ENCODE measurements around the gene GAB2. TPM values are rescaled to one million over a fixed set of nuclear protein-coding genes. Genes with fewer than 3 reads are reported as not detected.

GAB2 gene
- total RNA-seq, 4 donors from 2014 or later: 18.0 to 42.4 (median 26.0) TPM

- TF ChIP-seq POLR2AphosphoS5 (IDR thresholded peaks at IDR 0.05) (no peak), CTCF (IDR thresholded peaks at IDR 0.05) (no peak), EP300 (IDR thresholded peaks at IDR 0.05) (no peak), POLR2A (IDR thresholded peaks at IDR 0.05; ENCODE audit: low read depth) (no peak)
- no peaks in the 10 kb centered on the region for H3K9me3 ChIP-seq
- intact Hi-C loops (cut with DNase I): no loop called here
- H3K27me3 ChIP-seq: no peaks in the 10 kb centered on the region
- no peaks in the 10 kb centered on the region for H3K4me1 ChIP-seq
- 71% methylated on average over 3 of the region's 3 CpGs for WGBS
- peaks cover 24 to 88% (median 66%) of the 10 kb centered on the region in 4 donors for H3K36me3 ChIP-seq
- no peak for DNase-seq (ENCODE audit: extremely low spot score)
- no peak overlapping the region for H3K27ac ChIP-seq (replicated peaks in 1 of 4)
- no peak overlapping the region for H3K4me3 ChIP-seq
Measured at GRCh38 chr11:78202733-78203167, 214.9 kb downstream of the GAB2 start.

GRCh38 chr11:78201096-78201818 is 216.4 kb downstream of the GAB2 start:
- no peak overlapping the region for H3K27ac ChIP-seq (replicated peaks in 1 of 4)
- H3K4me1 ChIP-seq: peaks cover 0 to 7% (median 0%) of the 10 kb centered on the region in 4 donors
- peaks cover 19 to 87% (median 61%) of the 10 kb centered on the region in 4 donors for H3K36me3 ChIP-seq
- no peak for TF ChIP-seq EP300 (IDR thresholded peaks at IDR 0.05)
- no peaks in the 10 kb centered on the region for H3K9me3 ChIP-seq
- no peak for DNase-seq (ENCODE audit: extremely low spot score)
- no peaks in the 10 kb centered on the region for H3K27me3 ChIP-seq
- WGBS: 87% methylated on average over 9 of the region's 9 CpGs
- intact Hi-C loops (cut with DNase I): no loop called here
- no peak overlapping the region for H3K4me3 ChIP-seq

GRCh38 chr11:78200553-78200952 is 217.1 kb downstream of the GAB2 start:
- no peak overlapping the region for H3K4me3 ChIP-seq
- no peaks in the 10 kb centered on the region for H3K9me3 ChIP-seq
- H3K27me3 ChIP-seq: no peaks in the 10 kb centered on the region
- TF ChIP-seq CTCF (IDR thresholded peaks at IDR 0.05) (no peak), POLR2A (IDR thresholded peaks at IDR 0.05; ENCODE audit: low read depth) (no peak), EP300 (IDR thresholded peaks at IDR 0.05) (no peak)
- 96% methylated on average over 5 of the region's 13 CpGs for WGBS
- no peak for DNase-seq (ENCODE audit: extremely low spot score)
- intact Hi-C loops (cut with DNase I): no loop called here
- H3K27ac ChIP-seq (replicated peaks in 1 of 4): no peak overlapping the region
- peaks cover 19 to 81% (median 55%) of the 10 kb centered on the region in 4 donors for H3K36me3 ChIP-seq
- H3K4me1 ChIP-seq: peaks cover 0 to 9% (median 2%) of the 10 kb centered on the region in 4 donors

DNA sequence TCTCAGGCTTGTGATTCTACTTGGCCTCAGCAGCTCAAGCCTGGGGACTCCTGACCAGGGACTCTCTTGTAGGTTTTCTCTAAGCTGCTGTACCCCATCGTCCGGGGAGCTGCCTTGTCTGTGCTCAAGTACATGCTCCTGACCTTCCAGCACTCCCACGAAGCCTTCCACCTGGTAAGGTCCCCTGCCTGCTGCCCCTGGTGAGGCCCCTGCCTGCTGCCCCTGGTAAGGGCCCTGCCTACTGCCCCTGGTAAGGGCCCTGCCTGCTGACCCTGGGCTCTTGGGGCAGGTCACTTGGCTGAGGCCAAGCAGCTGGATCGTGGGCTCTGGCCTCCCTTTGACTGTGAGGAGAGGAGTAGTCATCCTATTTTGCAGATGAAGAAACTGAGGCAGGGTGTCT is 217.6 kb downstream of the GAB2 start:
- WGBS: 80% methylated on average over 1 of the region's 4 CpGs
- H3K4me3 ChIP-seq: no peak overlapping the region
- no peaks in the 10 kb centered on the region for H3K9me3 ChIP-seq
- no peak for TF ChIP-seq POLR2A (IDR thresholded peaks at IDR 0.05; ENCODE audit: low read depth)
- TF ChIP-seq CTCF (IDR thresholded peaks at IDR 0.05): no peak
- TF ChIP-seq POLR2AphosphoS5 (IDR thresholded peaks at IDR 0.05): no peak
- TF ChIP-seq EP300 (IDR thresholded peaks at IDR 0.05): no peak
- peaks cover 19 to 76% (median 52%) of the 10 kb centered on the region in 4 donors for H3K36me3 ChIP-seq
- intact Hi-C loops (cut with DNase I): no loop called here
- no peak for DNase-seq (ENCODE audit: extremely low spot score)
- no peak overlapping the region for H3K27ac ChIP-seq (replicated peaks in 1 of 4)
- H3K4me1 ChIP-seq: peaks cover 0 to 9% (median 2%) of the 10 kb centered on the region in 4 donors
- no peaks in the 10 kb centered on the region for H3K27me3 ChIP-seq

GRCh38 chr11:78199653-78200015 is 218.0 kb downstream of the GAB2 start:
- DNase-seq (ENCODE audit: extremely low spot score): no peak
- Histone ChIP-seq H3K4me1 (peaks cover 0 to 9% (median 2%) of the 10 kb centered on the region in 4 donors), H3K4me3 (no peak overlapping the region), H3K36me3 (peaks cover 19 to 72% (median 51%) of the 10 kb centered on the region in 4 donors), H3K27me3 (no peaks in the 10 kb centered on the region), H3K27ac (replicated peaks in 1 of 4) (no peak overlapping the region), H3K9me3 (no peaks in the 10 kb centered on the region)
- intact Hi-C loops (cut with DNase I): no loop called here
- no peak for TF ChIP-seq POLR2AphosphoS5 (IDR thresholded peaks at IDR 0.05)
- TF ChIP-seq POLR2A (IDR thresholded peaks at IDR 0.05; ENCODE audit: low read depth): no peak
- no peak for TF ChIP-seq CTCF (IDR thresholded peaks at IDR 0.05)
- no peak for TF ChIP-seq EP300 (IDR thresholded peaks at IDR 0.05)
- WGBS: 94% methylated on average over 2 of the region's 5 CpGs
